HepG2 (cell line): ENCODE results near the gene PIGZ. TPM values are rescaled to one million over a fixed set of nuclear protein-coding genes. Genes with fewer than 3 reads are reported as not detected.

ENCODE experiments used
- BATF2 ChIP-seq: sonication (generic); formaldehyde crosslinking; IDR thresholded peaks from 2 replicates; pipeline ENCODE4 v1.8.0; 2022; ENCODE audit warnings: mild to moderate bottlenecking, missing genetic modification reagents, moderate library complexity
- BCL3 ChIP-seq: sonication (generic); formaldehyde crosslinking; IDR thresholded peaks from 2 replicates; pipeline ENCODE4 v1.5.1; 2020; ENCODE audit warnings: mild to moderate bottlenecking, missing genetic modification reagents, moderate library complexity
- CHD2 ChIP-seq: IDR thresholded peaks from 2 replicates; pipeline ENCODE4 v1.6.1; 2011; ENCODE audit warnings: low read depth, low read length, improper control_type of control experiment
- DZIP1 ChIP-seq: sonication (generic); formaldehyde crosslinking; IDR thresholded peaks from 2 replicates; pipeline ENCODE4 v1.5.0; 2020; ENCODE audit warnings: mild to moderate bottlenecking, missing genetic modification reagents
- GABPA ChIP-seq, 2 experiments: IDR thresholded peaks; 2 replicates each; pipeline ENCODE4 v1.6.1; 2011 to 2016; ENCODE audit warnings: low read depth in 2 of 2, low read length in 1 of 2, missing biosample characterization in 1 of 2, missing genetic modification characterization in 1 of 2
- IKZF5 ChIP-seq: IDR thresholded peaks from 2 replicates; pipeline ENCODE4 v1.6.1; 2018; ENCODE audit warnings: missing genetic modification reagents, mild to moderate bottlenecking, missing compliant biosample characterization
- MYPOP ChIP-seq: sonication (generic); formaldehyde crosslinking; IDR thresholded peaks from 2 replicates; pipeline ENCODE4 v1.8.1; 2023; ENCODE audit warnings: mild to moderate bottlenecking, moderate library complexity, missing genetic modification reagents
- RBFOX2 ChIP-seq: fragments of 200-400 bp; formaldehyde crosslinking; IDR thresholded peaks from 2 replicates; pipeline ENCODE4 v1.6.1; 2017; ENCODE audit warnings: low read depth, mild to moderate bottlenecking, low read length
- RFX3 ChIP-seq: IDR thresholded peaks from 2 replicates; pipeline ENCODE4 v1.6.1; 2016; ENCODE audit warnings: missing biosample characterization, missing genetic modification reagents
- ZBTB43 ChIP-seq: sonication (generic); formaldehyde crosslinking; conservative IDR thresholded peaks from 2 replicates; pipeline ENCODE4 v1.4.0; 2020; ENCODE audit warnings: missing genetic modification reagents
- ZBTB7A ChIP-seq: sonication (generic); formaldehyde crosslinking; IDR thresholded peaks from 2 replicates; pipeline ENCODE4 v1.8.0; 2022; ENCODE audit warnings: mild to moderate bottlenecking, missing genetic modification reagents
- ZNF180 ChIP-seq: sonication (generic); formaldehyde crosslinking; IDR thresholded peaks from 2 replicates; pipeline ENCODE4 v1.4.0; 2020; ENCODE audit warnings: low read depth, missing genetic modification reagents, borderline replicate concordance
- ZNF317 ChIP-seq: sonication (generic); formaldehyde crosslinking; IDR thresholded peaks from 2 replicates; pipeline ENCODE4 v1.5.0; 2020; ENCODE audit warnings: mild to moderate bottlenecking, missing genetic modification reagents
- ZNF382 ChIP-seq: sonication (generic); formaldehyde crosslinking; IDR thresholded peaks from 2 replicates; pipeline ENCODE4 v1.5.0; 2020; ENCODE audit warnings: missing genetic modification reagents, mild to moderate bottlenecking, borderline replicate concordance
- ZNF501 ChIP-seq: sonication (generic); formaldehyde crosslinking; IDR thresholded peaks from 2 replicates; pipeline ENCODE4 v1.5.1; 2020; ENCODE audit warnings: mild to moderate bottlenecking, moderate library complexity, missing genetic modification reagents
- ZNF816 ChIP-seq: sonication (generic); formaldehyde crosslinking; IDR thresholded peaks from 2 replicates; pipeline ENCODE4 v1.8.0; 2022; ENCODE audit warnings: missing genetic modification reagents, mild to moderate bottlenecking, borderline replicate concordance
- polyA plus RNA-seq, 8 experiments: library from polyadenylated mRNA; depleted of rRNA in 3 of 8; stranded (reverse) in 7 of 8; unstranded in 1 of 8; fragments of >200 nt; fragmentation: Illumina TruSeq in 4 of 8; extraction: Trizol in 4 of 8; gene quantifications; 2 replicates each; pipeline versions ENCODE4 v1.2.1 to v1.2.3, GENCODE V29; 2011 to 2016; ENCODE audit warnings: low read depth in 4 of 8, missing spikeins in 1 of 8, mixed read lengths in 1 of 8; ENCODE audit not compliant: insufficient read depth in 1 of 8
- total RNA-seq, 5 experiments: library from RNA; depleted of rRNA; stranded (reverse); fragments of >200 nt; fragmentation: Illumina TruSeq; extraction: Trizol; gene quantifications; 2 replicates each; pipeline ENCODE4 v1.2.3, GENCODE V29; 2016; ENCODE audit warnings: low read depth in 1 of 5

The PIGZ gene
- total and polyA plus RNA-seq, 2 of the 13 experiments (the other 11 are each of a cell fraction or from before 2014, with no cell fraction given), result 4.7 to 60.5 TPM

GRCh38 chr3:196968233-196969133 lies at the start of gene PIGZ (continued):
- TF ChIP-seq BCL3 (0 out of 2 replicates have a peak, but pooled peaks have one; percentile 15), ZNF180 (CRISPR knock-in tag) (no peak), ZNF816 (CRISPR knock-in tag) (peak; percentile 20; the same call in 1 of the 2 replicates), CHD2 (no peak), ZNF317 (CRISPR knock-in tag) (no peak), RBFOX2 (peak; percentile 78), ZNF501 (peak; percentile 33; the same call in 1 of the 2 replicates), DZIP1 (peak; percentile 52; the same call in 1 of the 2 replicates), GABPA (IDR thresholded peaks at IDR 0.05; ENCODE audit: low read depth, low read length) (no peak), GABPA (CRISPR knock-in tag; IDR thresholded peaks at IDR 0.05; ENCODE audit: low read depth) (no peak), IKZF5 (peak; percentile 39; the same call in 1 of the 2 replicates), ZBTB7A (no peak), RFX3 (CRISPR knock-in tag) (no peak), BATF2 (CRISPR knock-in tag) (0 out of 2 replicates have a peak, but pooled peaks have one; percentile 61), ZNF382 (no peak), ZBTB43 (CRISPR knock-in tag) (no peak), MYPOP (CRISPR knock-in tag) (0 out of 2 replicates have a peak, but pooled peaks have one; percentile 60)
